ENCODE data around the gene KLHL28. TPM values are rescaled to one million over a fixed set of nuclear protein-coding genes. Genes with fewer than 3 reads are reported as not detected.
A peak's percentile ranks its signal among the peaks of the same experiment; 100 is the strongest.
"Not testable (repeated sequence)": the region's sequence is repeated elsewhere in the genome, so short reads cannot be mapped to it uniquely, and the experiment has no call there.

Gene KLHL28
- polyA plus RNA-seq, 5 donors, result 11.9 to 21.5 (median 20.1) TPM

- peak in 1 of 2 donors; percentile 30 for DNase-seq
Measured at GRCh38 chr14:44898551-44898950, 63.2 kb downstream of the KLHL28 start.

GRCh38 chr14:44897845-44898151, 63.9 kb downstream of the KLHL28 start:
- DNase-seq, result no peak

GRCh38 chr14:44897041-44897844, 64.5 kb downstream of the KLHL28 start:
- DNase-seq, result peak; percentile 95

GRCh38 chr14:44896275-44897040, 65.3 kb downstream of the KLHL28 start:
- no peak for DNase-seq

GRCh38 chr14:44895716-44896115, 66.0 kb downstream of the KLHL28 start:
- no peak for DNase-seq

- DNase-seq, result no peak
Measured at GRCh38 chr14:44893535-44893934, 68.2 kb downstream of the KLHL28 start.

GRCh38 chr14:44891726-44892372, 69.9 kb downstream of the KLHL28 start:
- DNase-seq, result not testable (repeated sequence)

- peak; percentile 57 to 74 for DNase-seq
Measured at GRCh38 chr14:44889595-44890471, 71.9 kb downstream of the KLHL28 start.

GRCh38 chr14:44887596-44887955, 74.2 kb downstream of the KLHL28 start:
- DNase-seq, result no peak

- no peak for DNase-seq
Measured at GRCh38 chr14:44886860-44887595, 74.7 kb downstream of the KLHL28 start.

GRCh38 chr14:44880791-44881190, 81.0 kb downstream of the KLHL28 start:
- no peak for DNase-seq

Other genes starting within 250 kb of the KLHL28 start
- 10 to 100 TPM; 27.2 to 45.7 (median 37.8) TPM for gene TOGARAM1, start 243 bp upstream of the KLHL28 start, polyA plus RNA-seq (ENCODE audit: insufficient read depth in 1 of 5, insufficient read length in 5 of 5, low replicate concordance in 1 of 5)
- 100 to 1,000 TPM in 1 of 5 donors, 10 to 100 TPM in 4; 57.8 to 111 (median 80.7) TPM for gene PRPF39, start 122.2 kb upstream of the KLHL28 start, polyA plus RNA-seq (ENCODE audit: insufficient read depth in 1 of 5, insufficient read length in 5 of 5, low replicate concordance in 1 of 5)
- gene FKBP3, start 172.5 kb upstream of the KLHL28 start, polyA plus RNA-seq (ENCODE audit: insufficient read depth in 1 of 5, insufficient read length in 5 of 5, low replicate concordance in 1 of 5), result 100 to 1,000 TPM in 4 of 5 donors, 10 to 100 TPM in 1; 97.7 to 128 (median 109) TPM
- 10 to 100 TPM; 11.1 to 19.6 (median 14.3) TPM for gene FANCM, start 174.0 kb upstream of the KLHL28 start, polyA plus RNA-seq (ENCODE audit: insufficient read depth in 1 of 5, insufficient read length in 5 of 5, low replicate concordance in 1 of 5)